SK-N-SH treated with all-trans-retinoic acid at 6 μM for 48 hours (cell line): Measurements from ENCODE around the gene UFM1.

Experiments
- ATAC-seq: fragments of 200-7000 bp; cut with Tn5 transposase; 3 replicates; pipeline ENCODE4 v1.9.1; 2020; ENCODE audit warnings: mild to moderate bottlenecking, moderate library complexity
- ARNTL ChIP-seq: fragments of 450-650 bp; formaldehyde crosslinking; IDR thresholded peaks from 2 replicates; pipeline ENCODE4 v1.5.0; 2020; ENCODE audit warnings: low read depth, mild to moderate bottlenecking, moderate library complexity, borderline replicate concordance
- CSDC2 ChIP-seq: fragments of 250-450 bp; sonication (Bioruptor Pico); IDR thresholded peaks from 2 replicates; pipeline ENCODE4 v1.5.0; 2020; ENCODE audit warnings: mild to moderate bottlenecking, moderate library complexity
- ESRRG ChIP-seq: fragments of 250-450 bp; sonication (Bioruptor Pico); IDR thresholded peaks from 2 replicates; pipeline ENCODE4 v1.6.1; 2021; ENCODE audit warnings: mild to moderate bottlenecking
- GLIS3 ChIP-seq: fragments of 250-450 bp; sonication (Bioruptor Pico); IDR thresholded peaks from 2 replicates; pipeline ENCODE4 v1.5.0; 2020; ENCODE audit warnings: mild to moderate bottlenecking, moderate library complexity
- ISL1 ChIP-seq: fragments of 250-450 bp; sonication (Bioruptor Pico); IDR thresholded peaks from 2 replicates; pipeline ENCODE4 v2.1.2; 2022; ENCODE audit warnings: mild to moderate bottlenecking, moderate library complexity
- OSR1 ChIP-seq: fragments of 250-450 bp; sonication (Bioruptor Pico); IDR thresholded peaks from 2 replicates; pipeline ENCODE4 v1.8.0; 2022; ENCODE audit warnings: moderate library complexity, mild to moderate bottlenecking, inconsistent platforms
- PATZ1 ChIP-seq: fragments of 250-450 bp; sonication (Bioruptor Pico); IDR thresholded peaks from 2 replicates; pipeline ENCODE4 v1.8.0; 2020; ENCODE audit warnings: mild to moderate bottlenecking, moderate library complexity, borderline replicate concordance
- PPARA ChIP-seq: fragments of 250-450 bp; sonication (Bioruptor Pico); IDR thresholded peaks from 2 replicates; pipeline ENCODE4 v1.5.0; 2020; ENCODE audit warnings: mild to moderate bottlenecking, borderline replicate concordance
- RARB ChIP-seq: fragments of 250-450 bp; sonication (Bioruptor Pico); IDR thresholded peaks from 2 replicates; pipeline ENCODE4 v1.8.0; 2021; ENCODE audit warnings: mild to moderate bottlenecking, moderate library complexity
- SNAI2 ChIP-seq: fragments of 250-450 bp; sonication (Bioruptor Pico); IDR thresholded peaks from 2 replicates; pipeline ENCODE4 v1.5.0; 2020; ENCODE audit warnings: mild to moderate bottlenecking, moderate library complexity
- TCF4 ChIP-seq: fragments of 250-450 bp; sonication (Bioruptor Pico); IDR thresholded peaks from 2 replicates; pipeline ENCODE4 v1.8.0; 2021; ENCODE audit warnings: mild to moderate bottlenecking, moderate library complexity, borderline replicate concordance
- TOX ChIP-seq: fragments of 250-450 bp; sonication (Bioruptor Pico); IDR thresholded peaks from 2 replicates; pipeline ENCODE4 v1.8.0; 2021; ENCODE audit warnings: mild to moderate bottlenecking, moderate library complexity, borderline replicate concordance
- TSHZ2 ChIP-seq: fragments of 250-450 bp; sonication (Bioruptor Pico); IDR thresholded peaks from 2 replicates; pipeline ENCODE4 v1.5.0; 2020; ENCODE audit warnings: mild to moderate bottlenecking, moderate library complexity
- ZC3H10 ChIP-seq: fragments of 250-450 bp; sonication (Bioruptor Pico); IDR thresholded peaks from 2 replicates; pipeline ENCODE4 v1.5.1; 2021; ENCODE audit warnings: mild to moderate bottlenecking, moderate library complexity
- ZFP3 ChIP-seq: fragments of 250-450 bp; sonication (Bioruptor Pico); IDR thresholded peaks from 2 replicates; pipeline ENCODE4 v1.5.0; 2020; ENCODE audit warnings: mild to moderate bottlenecking, moderate library complexity
- ZFP30 ChIP-seq: fragments of 450-650 bp; formaldehyde crosslinking; IDR thresholded peaks from 2 replicates; pipeline ENCODE4 v1.5.0; 2022; ENCODE audit warnings: mild to moderate bottlenecking, moderate library complexity
- ZNF565 ChIP-seq: fragments of 450-650 bp; formaldehyde crosslinking; conservative IDR thresholded peaks from 2 replicates; pipeline ENCODE4 v1.5.0; 2020; ENCODE audit warnings: low read depth, mild to moderate bottlenecking, moderate library complexity
- ZNF70 ChIP-seq: fragments of 450-650 bp; formaldehyde crosslinking; IDR thresholded peaks from 2 replicates; pipeline ENCODE4 v1.5.0; 2020; ENCODE audit warnings: mild to moderate bottlenecking, moderate library complexity
- ZNF8 ChIP-seq: fragments of 450-650 bp; formaldehyde crosslinking; IDR thresholded peaks from 2 replicates; pipeline ENCODE4 v1.5.0; 2020; ENCODE audit warnings: mild to moderate bottlenecking, moderate library complexity
- TF ChIP-seq, protein P1 (sequence below): fragments of 250-450 bp; sonication (Bioruptor Pico); IDR thresholded peaks from 2 replicates; pipeline ENCODE4 v1.5.1; 2020; ENCODE audit warnings: low read depth, mild to moderate bottlenecking, moderate library complexity
- TF ChIP-seq, protein P2 (sequence below): fragments of 250-450 bp; sonication (Bioruptor Pico); IDR thresholded peaks from 2 replicates; pipeline ENCODE4 v1.5.1; 2021; ENCODE audit warnings: mild to moderate bottlenecking, moderate library complexity

UFM1 gene

DNA sequence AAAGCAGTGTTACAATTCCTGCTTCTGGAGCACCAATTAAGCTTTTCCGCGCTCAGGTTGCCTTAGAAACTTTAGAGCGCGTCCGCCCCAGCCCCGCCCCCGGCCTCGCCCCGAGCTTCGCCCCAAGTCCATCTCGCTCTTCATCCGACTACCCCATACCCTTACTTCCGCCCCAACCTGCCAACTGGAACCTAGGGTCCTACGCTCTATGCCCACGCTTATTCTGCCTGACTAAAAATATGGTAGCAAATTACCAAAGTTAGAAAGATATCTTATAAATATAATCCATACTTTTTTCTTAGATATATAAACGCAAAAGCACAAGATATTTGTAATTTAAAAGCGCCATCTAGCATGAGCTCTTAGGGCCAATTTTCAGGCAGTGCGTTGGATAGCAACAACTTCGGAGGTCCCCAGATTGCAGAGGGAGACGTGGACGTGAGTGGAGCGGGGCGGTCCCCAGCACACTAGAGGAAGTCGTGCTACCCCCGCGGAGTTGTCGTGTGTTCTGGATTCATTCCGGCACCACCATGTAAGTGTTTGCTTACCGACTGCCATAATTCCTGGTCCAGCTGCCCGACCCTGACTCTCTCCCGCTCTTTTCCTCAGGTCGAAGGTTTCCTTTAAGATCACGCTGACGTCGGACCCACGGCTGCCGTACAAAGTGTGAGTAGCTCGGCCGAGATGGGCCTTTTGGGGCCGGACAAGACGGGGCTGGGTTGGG, at the start of gene UFM1:
Gene UFM1, plus strand, starts transcription at position 462 of the 724 bp plus-strand sequence. Its CDS starts 69 bp downstream, at position 531.
- peak; percentile 98 for ATAC-seq
- TF ChIP-seq ZC3H10 (CRISPR knock-in tag) (no peak), TSHZ2 (CRISPR knock-in tag) (no peak), ZNF8 (CRISPR knock-in tag) (no peak), PPARA (CRISPR knock-in tag) (no peak), ZNF565 (CRISPR knock-in tag) (no peak), GLIS3 (CRISPR knock-in tag) (no peak), OSR1 (no peak), ISL1 (CRISPR knock-in tag) (no peak)
- TF ChIP-seq, protein P1, sequence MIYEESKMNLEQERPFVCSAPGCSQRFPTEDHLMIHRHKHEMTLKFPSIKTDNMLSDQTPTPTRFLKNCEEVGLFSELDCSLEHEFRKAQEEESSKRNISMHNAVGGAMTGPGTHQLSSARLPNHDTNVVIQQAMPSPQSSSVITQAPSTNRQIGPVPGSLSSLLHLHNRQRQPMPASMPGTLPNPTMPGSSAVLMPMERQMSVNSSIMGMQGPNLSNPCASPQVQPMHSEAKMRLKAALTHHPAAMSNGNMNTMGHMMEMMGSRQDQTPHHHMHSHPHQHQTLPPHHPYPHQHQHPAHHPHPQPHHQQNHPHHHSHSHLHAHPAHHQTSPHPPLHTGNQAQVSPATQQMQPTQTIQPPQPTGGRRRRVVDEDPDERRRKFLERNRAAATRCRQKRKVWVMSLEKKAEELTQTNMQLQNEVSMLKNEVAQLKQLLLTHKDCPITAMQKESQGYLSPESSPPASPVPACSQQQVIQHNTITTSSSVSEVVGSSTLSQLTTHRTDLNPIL (CRISPR knock-in tag): no peak
- TF ChIP-seq, protein P2, sequence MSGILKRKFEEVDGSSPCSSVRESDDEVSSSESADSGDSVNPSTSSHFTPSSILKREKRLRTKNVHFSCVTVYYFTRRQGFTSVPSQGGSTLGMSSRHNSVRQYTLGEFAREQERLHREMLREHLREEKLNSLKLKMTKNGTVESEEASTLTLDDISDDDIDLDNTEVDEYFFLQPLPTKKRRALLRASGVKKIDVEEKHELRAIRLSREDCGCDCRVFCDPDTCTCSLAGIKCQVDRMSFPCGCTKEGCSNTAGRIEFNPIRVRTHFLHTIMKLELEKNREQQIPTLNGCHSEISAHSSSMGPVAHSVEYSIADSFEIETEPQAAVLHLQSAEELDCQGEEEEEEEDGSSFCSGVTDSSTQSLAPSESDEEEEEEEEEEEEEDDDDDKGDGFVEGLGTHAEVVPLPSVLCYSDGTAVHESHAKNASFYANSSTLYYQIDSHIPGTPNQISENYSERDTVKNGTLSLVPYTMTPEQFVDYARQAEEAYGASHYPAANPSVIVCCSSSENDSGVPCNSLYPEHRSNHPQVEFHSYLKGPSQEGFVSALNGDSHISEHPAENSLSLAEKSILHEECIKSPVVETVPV (CRISPR knock-in tag): no peak

- TF ChIP-seq ZNF70 (CRISPR knock-in tag) (no peak), CSDC2 (no peak), ZNF8 (CRISPR knock-in tag) (no peak), TCF4 (CRISPR knock-in tag) (no peak), TOX (no peak), ZFP30 (CRISPR knock-in tag) (no peak), ARNTL (CRISPR knock-in tag) (no peak), GLIS3 (CRISPR knock-in tag) (no peak), ESRRG (CRISPR knock-in tag) (no peak), ISL1 (CRISPR knock-in tag) (no peak)
- ATAC-seq: no peak
These were observed 48.4 kb upstream of the UFM1 start for GRCh38 chr13:38301236-38301635.

DNA sequence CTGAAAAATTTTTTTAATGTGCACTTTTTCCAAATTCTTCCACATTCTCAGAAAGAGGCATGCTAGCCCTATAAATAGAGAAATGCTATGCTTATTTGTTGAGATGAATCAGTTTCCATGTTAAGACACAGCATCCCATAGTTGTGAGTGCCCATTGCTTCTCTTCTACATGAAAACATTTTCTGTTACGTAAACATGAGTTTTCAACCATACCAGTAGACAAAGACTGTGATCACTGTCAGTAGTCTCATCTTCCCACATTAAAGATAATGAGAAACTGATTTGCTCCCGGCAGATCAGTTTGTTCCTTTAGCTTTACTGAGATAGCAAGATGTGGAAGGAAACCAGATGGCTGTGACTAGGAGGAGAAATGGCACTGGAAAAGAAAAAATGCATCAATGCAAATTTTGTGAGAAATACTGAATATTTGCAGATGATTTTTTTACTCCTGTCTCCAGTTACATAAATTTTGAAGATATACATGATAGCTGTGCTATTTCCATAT, 45.8 kb upstream of the UFM1 start:
- ATAC-seq: no peak
- TF ChIP-seq OSR1: no peak
- TF ChIP-seq SNAI2: no peak
- no peak for TF ChIP-seq CSDC2
- TF ChIP-seq ZFP30 (CRISPR knock-in tag): no peak
- no peak for TF ChIP-seq ESRRG (CRISPR knock-in tag)

- ATAC-seq: no peak
- no peak for TF ChIP-seq SNAI2
- TF ChIP-seq ZNF70 (CRISPR knock-in tag): no peak
- no peak for TF ChIP-seq ZNF8 (CRISPR knock-in tag)
- TF ChIP-seq ZFP3: no peak
- TF ChIP-seq PPARA (CRISPR knock-in tag): no peak
- TF ChIP-seq ESRRG (CRISPR knock-in tag): no peak
- no peak for TF ChIP-seq TSHZ2 (CRISPR knock-in tag)
- TF ChIP-seq, protein P1 (CRISPR knock-in tag): no peak
- no peak for TF ChIP-seq RARB
- no peak for TF ChIP-seq GLIS3 (CRISPR knock-in tag)
- TF ChIP-seq ZNF565 (CRISPR knock-in tag): no peak
- no peak for TF ChIP-seq ZFP30 (CRISPR knock-in tag)
- no peak for TF ChIP-seq TOX
- no peak for TF ChIP-seq OSR1
- TF ChIP-seq CSDC2: no peak
- no peak for TF ChIP-seq PATZ1
- no peak for TF ChIP-seq ARNTL (CRISPR knock-in tag)
These were observed 40.9 kb upstream of the UFM1 start for GRCh38 chr13:38308736-38309135.
